ENCODE measurements around the gene ATG14. TPM values are rescaled to one million over a fixed set of nuclear protein-coding genes. Genes with fewer than 3 reads are reported as not detected.

The ATG14 gene
- total RNA-seq, 2 donors from 2014 or later, result 12.5 to 21.9 TPM

DNA sequence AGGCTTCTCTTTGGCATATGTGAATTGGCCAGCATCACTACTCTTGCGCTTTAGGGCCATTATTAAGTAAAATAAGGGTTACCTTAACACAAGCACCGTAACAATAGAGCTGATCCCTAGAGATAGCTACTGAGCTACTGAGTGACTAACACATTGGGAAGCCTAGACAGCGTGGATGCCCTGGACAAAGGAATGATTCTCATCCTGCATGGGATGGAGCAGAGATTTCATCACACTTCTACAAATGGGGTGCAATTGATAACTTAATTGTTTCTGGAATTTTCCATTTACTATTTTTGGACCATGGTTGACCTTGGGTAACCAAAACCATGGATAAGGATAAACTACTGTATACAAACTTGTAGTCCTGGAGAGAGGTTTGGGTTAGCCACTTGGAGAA lies 83.3 kb downstream of the ATG14 start:
- H3K27ac ChIP-seq, result no peak overlapping the region
- no peak overlapping the region for H3K4me3 ChIP-seq
- no peaks in the 10 kb centered on the region for H3K27me3 ChIP-seq (replicated peaks; ENCODE audit: insufficient read depth)
- no peaks in the 10 kb centered on the region for H3K36me3 ChIP-seq
- intact Hi-C loops (cut with DNase I), result no loop called here
- no peak for TF ChIP-seq POLR2A (IDR thresholded peaks at IDR 0.05)
- no peak for TF ChIP-seq CTCF (IDR thresholded peaks at IDR 0.05)
- TF ChIP-seq POLR2AphosphoS5 (IDR thresholded peaks at IDR 0.05), result no peak
- peaks cover 6% of the 10 kb centered on the region for H3K4me1 ChIP-seq (replicated peaks)
- 99% methylated on average over 3 of the region's 3 CpGs for WGBS
- H3K9me3 ChIP-seq, result no peaks in the 10 kb centered on the region
- no peak for DNase-seq (ENCODE audit: low spot score)

DNA sequence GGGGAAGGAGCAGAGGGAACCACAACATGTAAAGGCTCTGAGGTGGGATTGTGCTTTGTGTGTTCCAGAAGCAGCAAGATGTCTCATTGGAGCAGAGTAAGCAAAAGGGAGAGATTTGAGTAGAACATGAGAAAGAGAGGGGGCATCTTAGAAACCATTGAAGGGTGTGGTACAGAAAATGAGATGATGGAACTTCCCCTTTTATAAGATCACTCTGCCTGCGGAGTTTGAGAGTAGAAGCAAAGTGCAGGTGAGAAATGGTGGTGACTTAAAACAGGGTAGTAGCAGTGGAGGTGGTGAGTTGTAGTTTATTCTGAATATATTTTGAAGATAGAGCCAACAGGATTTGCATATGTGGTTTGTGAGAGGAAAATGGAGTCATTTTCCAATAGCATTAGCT lies 84.5 kb downstream of the ATG14 start:
- DNase-seq (ENCODE audit: low spot score), result no peak
- WGBS, result 91% methylated on average over 1 of the region's 1 CpG
- intact Hi-C loops (cut with DNase I), result no loop called here
- no peaks in the 10 kb centered on the region for H3K9me3 ChIP-seq
- no peaks in the 10 kb centered on the region for H3K36me3 ChIP-seq
- no peak overlapping the region for H3K4me3 ChIP-seq
- TF ChIP-seq POLR2AphosphoS5 (IDR thresholded peaks at IDR 0.05) (no peak), CTCF (IDR thresholded peaks at IDR 0.05) (no peak), POLR2A (IDR thresholded peaks at IDR 0.05) (no peak)
- H3K4me1 ChIP-seq (replicated peaks), result no peaks in the 10 kb centered on the region
- no peaks in the 10 kb centered on the region for H3K27me3 ChIP-seq (replicated peaks; ENCODE audit: insufficient read depth)
- no peak overlapping the region for H3K27ac ChIP-seq

GRCh38 chr14:55324812-55325211 lies 86.8 kb downstream of the ATG14 start:
- Histone ChIP-seq H3K27ac (no peak overlapping the region), H3K4me1 (replicated peaks) (no peaks in the 10 kb centered on the region), H3K9me3 (no peaks in the 10 kb centered on the region), H3K27me3 (replicated peaks; ENCODE audit: insufficient read depth) (no peaks in the 10 kb centered on the region), H3K4me3 (no peak overlapping the region), H3K36me3 (no peaks in the 10 kb centered on the region)
- 98% methylated on average over 2 of the region's 2 CpGs for WGBS
- intact Hi-C loops (cut with DNase I), result no loop called here
- no peak for DNase-seq (ENCODE audit: low spot score)
- TF ChIP-seq POLR2A (IDR thresholded peaks at IDR 0.05) (no peak), POLR2AphosphoS5 (IDR thresholded peaks at IDR 0.05) (no peak), CTCF (IDR thresholded peaks at IDR 0.05) (no peak)

GRCh38 chr14:55323910-55324309 lies 87.7 kb downstream of the ATG14 start:
- Histone ChIP-seq H3K4me1 (replicated peaks) (no peaks in the 10 kb centered on the region), H3K27me3 (replicated peaks; ENCODE audit: insufficient read depth) (no peaks in the 10 kb centered on the region), H3K4me3 (no peak overlapping the region), H3K27ac (no peak overlapping the region), H3K36me3 (no peaks in the 10 kb centered on the region), H3K9me3 (no peaks in the 10 kb centered on the region)
- intact Hi-C loops (cut with DNase I), result no loop called here
- TF ChIP-seq CTCF (IDR thresholded peaks at IDR 0.05) (no peak), POLR2A (IDR thresholded peaks at IDR 0.05) (no peak), POLR2AphosphoS5 (IDR thresholded peaks at IDR 0.05) (no peak)
- no peak for DNase-seq (ENCODE audit: low spot score)

DNA sequence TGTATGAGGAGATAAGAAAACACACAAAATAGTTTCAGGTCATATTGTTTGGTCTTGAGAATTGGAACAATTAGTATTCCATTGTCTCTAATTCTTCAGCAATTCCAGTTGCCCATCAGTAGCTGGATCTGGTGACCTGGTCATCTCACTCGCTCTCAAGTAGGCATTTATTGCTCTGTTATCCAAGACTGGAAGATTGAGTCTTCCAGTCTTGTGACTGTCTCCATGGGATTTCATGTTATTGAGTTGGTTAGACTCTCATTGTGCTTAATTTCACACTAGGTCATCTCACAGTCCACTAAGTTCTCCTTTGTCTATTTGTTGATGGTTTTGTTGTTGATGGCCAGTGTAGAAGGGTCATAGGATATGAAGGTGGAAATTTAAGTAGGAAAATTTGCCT lies 92.9 kb downstream of the ATG14 start:
- intact Hi-C loops (cut with DNase I), result no loop called here
- H3K4me3 ChIP-seq, result no peak overlapping the region
- TF ChIP-seq CTCF (IDR thresholded peaks at IDR 0.05) (no peak), POLR2AphosphoS5 (IDR thresholded peaks at IDR 0.05) (no peak), POLR2A (IDR thresholded peaks at IDR 0.05) (no peak)
- H3K4me1 ChIP-seq (replicated peaks), result peaks cover 4% of the 10 kb centered on the region
- no peak overlapping the region for H3K27ac ChIP-seq
- H3K27me3 ChIP-seq (replicated peaks; ENCODE audit: insufficient read depth), result no peaks in the 10 kb centered on the region
- WGBS, result 84% methylated on average over 1 of the region's 1 CpG
- H3K9me3 ChIP-seq, result no peaks in the 10 kb centered on the region
- DNase-seq (ENCODE audit: low spot score), result no peak
- H3K36me3 ChIP-seq, result no peaks in the 10 kb centered on the region

All from prostate gland (tissue), 2 donors.